GM06990 (cell line): ENCODE results near the gene PTPRM.

ENCODE experiments used
- DNase-seq: peaks from one replicate; pipeline ENCODE4 v3.0.0-alpha.2; 2011; ENCODE audit not compliant: insufficient read length; ENCODE audit errors: extremely low read depth
- H3K27me3 ChIP-seq: replicated peaks from 2 replicates; pipeline ENCODE4 v1.6.0; 2011; ENCODE audit warnings: low read length; ENCODE audit not compliant: control insufficient read depth, insufficient read depth
- H3K36me3 ChIP-seq: 2 replicates; pipeline ENCODE4 v1.5.1; 2011; ENCODE audit warnings: low read length; ENCODE audit not compliant: control insufficient read depth, insufficient read depth
- H3K4me3 ChIP-seq: replicated peaks from 2 replicates; pipeline ENCODE4 v1.5.1; 2011; ENCODE audit warnings: low read depth, mild to moderate bottlenecking, control low read depth, low read length
- TF ChIP-seq, protein P1 (sequence below): IDR thresholded peaks from 2 replicates; pipeline ENCODE4 v1.5.1; 2011; ENCODE audit warnings: low read length, control low read depth, mild to moderate bottlenecking, inconsistent platforms; ENCODE audit not compliant: insufficient read depth, poor library complexity, severe bottlenecking

Gene PTPRM

DNA sequence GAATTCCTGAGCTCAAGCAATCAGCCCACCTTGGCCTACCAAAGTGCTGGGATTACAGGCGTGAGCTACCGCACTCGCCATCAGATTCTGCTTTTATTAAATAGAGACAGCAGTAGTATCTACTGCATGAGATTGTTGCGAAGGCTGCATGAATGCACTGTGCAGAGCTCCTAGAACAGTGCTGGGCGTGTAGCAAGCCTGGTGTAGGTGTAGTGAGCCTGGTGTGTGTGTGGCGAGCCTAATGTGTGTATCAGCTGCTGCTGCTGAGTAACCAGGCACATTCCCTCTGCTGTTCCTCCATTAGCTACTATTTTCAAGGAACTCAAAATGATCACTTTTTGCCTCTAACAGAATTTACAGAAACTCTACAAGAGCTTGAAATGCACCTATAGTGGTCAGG, 57.6 kb downstream of the PTPRM start:
- no peaks in the 10 kb centered on the region for H3K27me3 ChIP-seq

DNA sequence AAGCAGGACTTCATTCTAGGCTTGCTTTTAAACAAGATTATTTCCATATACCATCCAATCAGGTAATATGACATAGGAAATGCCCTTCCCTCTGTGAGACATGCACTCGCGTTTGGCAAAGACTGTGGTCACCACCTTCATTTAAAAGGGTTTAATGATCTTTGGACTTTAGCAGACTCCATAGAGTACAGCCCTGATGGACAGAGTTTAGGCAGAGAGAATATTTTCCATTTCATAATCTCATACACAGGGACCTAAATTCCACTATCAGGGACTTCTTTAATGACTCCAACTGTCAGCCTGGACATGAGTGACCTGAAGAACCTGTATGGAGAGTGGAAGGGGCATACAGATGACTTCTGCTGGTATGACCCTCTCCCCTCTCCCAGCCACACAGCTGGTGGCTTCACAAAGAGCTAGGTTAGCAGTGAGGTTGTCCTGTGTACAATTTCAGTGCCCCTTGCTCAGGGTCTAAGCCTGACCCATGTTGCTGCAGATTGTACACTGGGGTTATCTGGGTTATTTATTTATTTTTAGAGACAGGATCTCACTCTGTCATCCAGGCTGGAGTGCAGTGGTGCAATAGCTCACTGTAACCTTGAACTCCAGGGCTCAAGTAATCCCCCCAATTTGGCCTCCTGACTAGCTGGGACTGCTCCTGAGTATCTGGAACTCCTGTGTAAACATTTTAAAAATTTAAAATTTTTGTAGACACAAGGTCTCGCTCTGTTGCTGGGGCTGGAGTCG, 59.2 kb downstream of the PTPRM start:
- no peak for DNase-seq
- H3K36me3 ChIP-seq: no peaks in the 10 kb centered on the region
- TF ChIP-seq, protein P1, sequence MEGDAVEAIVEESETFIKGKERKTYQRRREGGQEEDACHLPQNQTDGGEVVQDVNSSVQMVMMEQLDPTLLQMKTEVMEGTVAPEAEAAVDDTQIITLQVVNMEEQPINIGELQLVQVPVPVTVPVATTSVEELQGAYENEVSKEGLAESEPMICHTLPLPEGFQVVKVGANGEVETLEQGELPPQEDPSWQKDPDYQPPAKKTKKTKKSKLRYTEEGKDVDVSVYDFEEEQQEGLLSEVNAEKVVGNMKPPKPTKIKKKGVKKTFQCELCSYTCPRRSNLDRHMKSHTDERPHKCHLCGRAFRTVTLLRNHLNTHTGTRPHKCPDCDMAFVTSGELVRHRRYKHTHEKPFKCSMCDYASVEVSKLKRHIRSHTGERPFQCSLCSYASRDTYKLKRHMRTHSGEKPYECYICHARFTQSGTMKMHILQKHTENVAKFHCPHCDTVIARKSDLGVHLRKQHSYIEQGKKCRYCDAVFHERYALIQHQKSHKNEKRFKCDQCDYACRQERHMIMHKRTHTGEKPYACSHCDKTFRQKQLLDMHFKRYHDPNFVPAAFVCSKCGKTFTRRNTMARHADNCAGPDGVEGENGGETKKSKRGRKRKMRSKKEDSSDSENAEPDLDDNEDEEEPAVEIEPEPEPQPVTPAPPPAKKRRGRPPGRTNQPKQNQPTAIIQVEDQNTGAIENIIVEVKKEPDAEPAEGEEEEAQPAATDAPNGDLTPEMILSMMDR: no peak
- no peaks in the 10 kb centered on the region for H3K27me3 ChIP-seq
- H3K4me3 ChIP-seq: no peak overlapping the region

More for the DNA sequence above, 57.6 kb downstream of the PTPRM start:
- TF ChIP-seq, protein P1: no peak
- Histone ChIP-seq H3K4me3 (no peak overlapping the region), H3K36me3 (no peaks in the 10 kb centered on the region)
- no peak for DNase-seq

- DNase-seq: no peak
- Histone ChIP-seq H3K27me3 (no peaks in the 10 kb centered on the region), H3K36me3 (no peaks in the 10 kb centered on the region), H3K4me3 (no peak overlapping the region)
- TF ChIP-seq, protein P1: no peak
Observed at GRCh38 chr18:7626922-7627440, 59.9 kb downstream of the PTPRM start.

GRCh38 chr18:7629416-7629815, 62.3 kb downstream of the PTPRM start:
- TF ChIP-seq, protein P1: no peak
- H3K36me3 ChIP-seq: no peaks in the 10 kb centered on the region
- DNase-seq: no peak

DNA sequence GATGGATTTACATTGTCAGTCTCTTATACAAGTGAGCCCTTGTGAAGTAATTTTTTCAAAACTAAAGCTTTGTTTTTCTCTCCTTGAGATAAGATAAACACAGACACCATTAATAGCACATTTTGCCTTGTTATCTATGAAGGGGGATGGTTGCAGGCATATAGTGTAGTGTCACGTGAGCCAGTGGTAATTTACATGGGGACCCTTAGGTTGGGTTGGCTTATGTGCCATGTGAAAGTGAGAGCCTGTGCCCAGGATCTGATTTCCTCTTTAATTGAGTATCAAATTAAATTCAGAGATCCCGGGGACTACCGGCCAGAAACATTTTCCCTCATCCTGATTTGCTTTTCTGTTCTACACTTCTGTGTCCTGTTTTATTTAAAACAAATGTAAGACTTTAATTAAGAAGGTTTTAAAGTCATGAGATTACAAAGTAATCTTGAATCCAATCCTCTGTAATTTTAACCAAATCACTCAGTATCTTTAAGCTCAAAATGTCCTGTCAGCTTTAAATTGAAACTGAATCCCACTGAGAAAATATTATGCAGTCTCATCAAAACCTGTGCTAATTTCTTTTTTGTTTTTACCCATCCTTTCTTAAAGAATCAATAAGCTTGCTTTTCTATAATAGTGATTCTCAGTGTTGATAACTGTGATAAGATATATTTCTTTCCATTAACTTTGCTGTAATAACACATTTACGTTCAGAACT, 63.8 kb downstream of the PTPRM start:
- no peak for DNase-seq
- Histone ChIP-seq H3K27me3 (no peaks in the 10 kb centered on the region; the same call in 1 of the 2 replicates), H3K4me3 (no peak overlapping the region), H3K36me3 (no peaks in the 10 kb centered on the region)
- TF ChIP-seq, protein P1: no peak

More at GRCh38 chr18:7629416-7629815, 62.3 kb downstream of the PTPRM start:
- Histone ChIP-seq H3K27me3 (no peaks in the 10 kb centered on the region; the same call in 1 of the 2 replicates), H3K4me3 (no peak overlapping the region)
